Left renal cortex interstitium (tissue), 4 donors: ENCODE measurements around the gene PAX9. TPM values are rescaled to one million over a fixed set of nuclear protein-coding genes. Genes with fewer than 3 reads are reported as not detected.

Experiments
- DNase-seq, 4 donors: peaks; one replicate each; pipeline ENCODE4 v3.0.0-alpha.2; 2013; ENCODE audit warnings: low read depth in 4 of 4, low spot score in 2 of 4, missing footprints in 1 of 4
- polyA plus RNA-seq, 4 donors: library from polyadenylated mRNA; unstranded; fragments of 120-200 nt; gene quantifications; one replicate each; pipeline ENCODE4 v1.2.1, GENCODE V29; 2013; ENCODE audit not compliant: insufficient read length in 4 of 4

Gene PAX9
- polyA plus RNA-seq, 4 donors = 0.27 to 0.36 (median 0.30) TPM

DNA sequence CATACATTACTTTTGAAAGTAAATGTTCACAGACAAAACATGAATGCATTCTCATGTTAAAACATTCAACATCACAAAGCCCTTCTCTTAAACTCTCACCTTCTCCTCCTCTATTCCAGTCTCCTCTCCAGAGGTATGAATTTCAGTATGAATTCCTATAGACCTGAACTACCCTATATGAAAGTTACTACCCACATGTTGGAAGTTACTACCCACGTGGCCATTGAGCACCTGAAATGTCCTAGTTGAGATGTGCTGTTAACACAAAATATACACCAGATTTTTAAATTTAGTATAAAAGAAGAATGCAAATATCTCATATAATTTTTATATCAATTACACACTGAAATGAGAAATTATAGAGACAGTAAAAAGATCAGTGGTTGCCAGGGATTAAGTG lies 60.2 kb downstream of the PAX9 start:
- no peak for DNase-seq

- DNase-seq = no peak
Measured at GRCh38 chr14:36723530-36723929, 61.9 kb downstream of the PAX9 start.

GRCh38 chr14:36724162-36724561 lies 62.5 kb downstream of the PAX9 start:
- DNase-seq = no peak

DNA sequence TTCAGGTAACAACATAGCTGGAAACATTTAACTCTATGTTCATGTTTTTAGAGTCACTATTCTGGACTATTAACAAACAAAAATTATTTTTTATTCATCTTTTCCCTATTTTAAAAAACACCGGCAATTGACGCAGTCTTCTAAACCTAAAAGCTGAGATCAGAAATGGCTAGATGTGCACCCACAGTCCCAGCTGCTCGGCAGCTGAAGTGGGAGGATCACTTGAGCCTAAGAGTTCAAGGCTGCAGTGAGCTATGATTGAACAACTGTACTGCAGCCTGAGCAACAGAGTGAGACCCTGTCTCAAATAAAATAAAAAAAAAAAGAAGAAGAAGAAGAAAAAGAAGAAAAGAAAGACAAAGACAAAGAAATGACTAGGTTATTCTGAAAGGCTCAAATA lies 64.5 kb downstream of the PAX9 start:
- DNase-seq = no peak

Other genes with a start within 250 kb of the PAX9 start
- not detected for gene NKX2-1, start 141.6 kb upstream of the PAX9 start, polyA plus RNA-seq
- not detected for gene NKX2-8, start 79.2 kb upstream of the PAX9 start, polyA plus RNA-seq